ENCODE results near the gene ZNF236. TPM values are rescaled to one million over a fixed set of nuclear protein-coding genes. Genes with fewer than 3 reads are reported as not detected.

Gene ZNF236
- total and polyA plus RNA-seq, 2 experiments from 2014 or later = 7.4 to 8.2 TPM

DNA sequence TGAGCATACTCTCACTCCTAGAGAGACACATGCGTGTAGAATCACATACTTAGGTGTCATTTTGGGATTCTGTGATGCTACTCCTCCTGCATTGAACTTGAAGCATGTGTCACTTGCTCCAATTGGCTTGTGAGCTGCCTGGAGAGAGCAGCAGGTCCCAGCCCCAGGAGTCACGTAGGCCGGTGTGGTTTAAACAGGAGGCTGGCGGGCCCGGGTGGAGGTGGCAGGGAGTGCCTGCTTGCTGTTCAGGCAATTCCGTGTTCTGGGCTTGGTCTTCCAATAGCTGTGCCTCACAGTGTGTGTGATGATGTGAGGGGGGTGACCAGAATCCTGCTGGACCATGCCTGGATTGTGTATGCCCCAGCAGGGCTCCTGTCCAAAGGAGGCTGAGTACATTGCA lies 51.0 kb downstream of the ZNF236 start:
- no peaks in the 10 kb centered on the region for H3K4me1 ChIP-seq (ENCODE audit: insufficient read depth)
- H3K27ac ChIP-seq = no peak overlapping the region
- H3K79me2 ChIP-seq = no peaks in the 10 kb centered on the region
- H4K20me1 ChIP-seq (ENCODE audit: insufficient read depth, poor library complexity, severe bottlenecking) = no peaks in the 10 kb centered on the region
- H2AFZ ChIP-seq = no peak overlapping the region
- H3K4me2 ChIP-seq = no peak overlapping the region
- no peaks in the 10 kb centered on the region for H3K27me3 ChIP-seq
- TF ChIP-seq, protein P1, sequence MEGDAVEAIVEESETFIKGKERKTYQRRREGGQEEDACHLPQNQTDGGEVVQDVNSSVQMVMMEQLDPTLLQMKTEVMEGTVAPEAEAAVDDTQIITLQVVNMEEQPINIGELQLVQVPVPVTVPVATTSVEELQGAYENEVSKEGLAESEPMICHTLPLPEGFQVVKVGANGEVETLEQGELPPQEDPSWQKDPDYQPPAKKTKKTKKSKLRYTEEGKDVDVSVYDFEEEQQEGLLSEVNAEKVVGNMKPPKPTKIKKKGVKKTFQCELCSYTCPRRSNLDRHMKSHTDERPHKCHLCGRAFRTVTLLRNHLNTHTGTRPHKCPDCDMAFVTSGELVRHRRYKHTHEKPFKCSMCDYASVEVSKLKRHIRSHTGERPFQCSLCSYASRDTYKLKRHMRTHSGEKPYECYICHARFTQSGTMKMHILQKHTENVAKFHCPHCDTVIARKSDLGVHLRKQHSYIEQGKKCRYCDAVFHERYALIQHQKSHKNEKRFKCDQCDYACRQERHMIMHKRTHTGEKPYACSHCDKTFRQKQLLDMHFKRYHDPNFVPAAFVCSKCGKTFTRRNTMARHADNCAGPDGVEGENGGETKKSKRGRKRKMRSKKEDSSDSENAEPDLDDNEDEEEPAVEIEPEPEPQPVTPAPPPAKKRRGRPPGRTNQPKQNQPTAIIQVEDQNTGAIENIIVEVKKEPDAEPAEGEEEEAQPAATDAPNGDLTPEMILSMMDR (IDR thresholded peaks at IDR 0.05; ENCODE audit: poor library complexity) = no peak
- TF ChIP-seq EZH2phosphoT487 (IDR thresholded peaks at IDR 0.05; ENCODE audit: low read depth, severe bottlenecking, unreplicated experiment) (no peak), EZH2 (IDR thresholded peaks at IDR 0.05; ENCODE audit: borderline replicate concordance) (no peak)
- no peak overlapping the region for H3K4me3 ChIP-seq
- no peaks in the 10 kb centered on the region for H3K9me2 ChIP-seq (replicated peaks; ENCODE audit: insufficient read depth)
- no peaks in the 10 kb centered on the region for H3K36me3 ChIP-seq (replicated peaks; ENCODE audit: insufficient read depth, low read depth)
- WGBS (ENCODE audit: low lambda C conversion rate, missing lambda C conversion rate) = 97% methylated on average over 6 of the region's 6 CpGs
- H3K9me3 ChIP-seq (ENCODE audit: low read depth) = no peaks in the 10 kb centered on the region
- no peak for DNase-seq (ENCODE audit: low spot score)

DNA sequence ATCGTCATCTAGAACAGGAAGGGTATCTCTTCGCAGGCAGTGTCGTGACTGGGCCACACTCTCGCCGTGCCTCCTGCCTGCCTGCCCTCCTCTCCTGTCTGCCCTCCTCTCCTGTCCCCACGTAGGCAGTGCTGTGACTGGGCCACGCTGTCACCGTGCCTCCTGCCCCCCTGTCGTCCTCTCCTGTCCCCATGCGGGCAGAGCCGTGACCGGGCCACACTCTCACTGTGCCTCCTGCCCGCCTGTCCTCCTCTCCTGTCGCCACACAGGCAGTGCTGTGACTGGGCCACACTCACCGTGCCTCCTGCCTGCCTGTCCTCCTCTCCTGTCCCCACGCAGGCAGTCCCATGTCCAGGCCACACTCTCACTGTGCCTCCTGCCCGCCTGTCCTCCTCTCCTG lies 51.4 kb downstream of the ZNF236 start:
- DNase-seq (ENCODE audit: low spot score) = no peak
- Histone ChIP-seq H3K9me3 (ENCODE audit: low read depth) (no peaks in the 10 kb centered on the region), H3K4me1 (ENCODE audit: insufficient read depth) (no peaks in the 10 kb centered on the region), H3K36me3 (replicated peaks; ENCODE audit: insufficient read depth, low read depth) (no peaks in the 10 kb centered on the region), H3K4me2 (no peak overlapping the region), H3K79me2 (no peaks in the 10 kb centered on the region), H2AFZ (no peak overlapping the region), H3K27me3 (no peaks in the 10 kb centered on the region), H3K27ac (no peak overlapping the region), H4K20me1 (ENCODE audit: insufficient read depth, poor library complexity, severe bottlenecking) (no peaks in the 10 kb centered on the region), H3K9me2 (replicated peaks; ENCODE audit: insufficient read depth) (no peaks in the 10 kb centered on the region), H3K4me3 (no peak overlapping the region)
- TF ChIP-seq EZH2phosphoT487 (IDR thresholded peaks at IDR 0.05; ENCODE audit: low read depth, severe bottlenecking, unreplicated experiment) (no peak), EZH2 (IDR thresholded peaks at IDR 0.05; ENCODE audit: borderline replicate concordance) (no peak)
- TF ChIP-seq, protein P1 (IDR thresholded peaks at IDR 0.05; ENCODE audit: poor library complexity) = no peak
- 97% methylated on average over 14 of the region's 17 CpGs for WGBS (ENCODE audit: low lambda C conversion rate, missing lambda C conversion rate)

DNA sequence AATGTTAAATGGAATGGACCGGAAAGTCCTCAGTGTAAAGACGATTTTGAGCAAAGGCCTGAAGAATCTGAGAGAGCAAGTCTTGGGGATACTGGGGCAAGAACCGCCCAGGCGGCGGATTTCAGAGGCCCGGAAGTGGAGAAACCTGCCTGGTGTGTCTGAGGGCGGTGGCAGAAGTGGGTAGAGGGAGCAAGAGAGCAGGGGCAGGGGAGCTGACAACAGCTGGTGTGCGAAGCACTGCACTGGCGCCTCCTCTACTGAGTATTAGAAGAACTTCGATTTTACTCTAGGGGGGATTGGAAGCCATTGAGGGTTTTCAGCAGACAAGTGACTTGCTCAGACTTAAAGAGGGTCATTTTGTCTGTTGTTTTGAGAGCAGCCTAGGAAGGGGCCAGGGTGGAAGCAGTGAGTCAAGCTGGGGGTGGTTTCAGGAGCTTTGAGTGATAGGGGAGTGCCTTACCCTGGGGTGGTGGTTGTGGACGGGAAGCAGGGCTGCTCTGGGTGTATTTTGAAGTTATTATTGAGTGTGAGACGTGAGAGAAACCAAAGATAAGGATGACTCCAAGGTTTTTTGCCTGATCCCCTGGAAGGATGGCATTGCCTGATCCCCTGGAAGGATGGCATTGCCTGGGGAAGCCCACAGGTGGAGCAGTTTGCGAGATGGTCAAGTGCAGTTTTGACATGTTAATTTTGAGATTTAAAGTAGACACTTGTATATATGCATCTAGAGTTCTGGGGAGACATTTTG lies 52.5 kb downstream of the ZNF236 start:
- Histone ChIP-seq H3K36me3 (replicated peaks; ENCODE audit: insufficient read depth, low read depth) (no peaks in the 10 kb centered on the region), H3K79me2 (no peaks in the 10 kb centered on the region), H3K9me2 (replicated peaks; ENCODE audit: insufficient read depth) (no peaks in the 10 kb centered on the region), H2AFZ (no peak overlapping the region), H3K27me3 (no peaks in the 10 kb centered on the region), H3K9me3 (ENCODE audit: low read depth) (no peaks in the 10 kb centered on the region), H3K4me3 (no peak overlapping the region), H3K27ac (no peak overlapping the region), H4K20me1 (ENCODE audit: insufficient read depth, poor library complexity, severe bottlenecking) (no peaks in the 10 kb centered on the region), H3K4me2 (no peak overlapping the region), H3K4me1 (ENCODE audit: insufficient read depth) (no peaks in the 10 kb centered on the region)
- WGBS (ENCODE audit: low lambda C conversion rate, missing lambda C conversion rate) = 90% methylated on average over 13 of the region's 13 CpGs
- TF ChIP-seq, protein P1 (IDR thresholded peaks at IDR 0.05; ENCODE audit: poor library complexity) = no peak
- TF ChIP-seq EZH2phosphoT487 (IDR thresholded peaks at IDR 0.05; ENCODE audit: low read depth, severe bottlenecking, unreplicated experiment) (no peak), EZH2 (IDR thresholded peaks at IDR 0.05; ENCODE audit: borderline replicate concordance) (no peak)
- no peak for DNase-seq (ENCODE audit: low spot score)
